GM18526 (cell line): ENCODE data around the gene PSMD8.

Experiments used
- POLR2A ChIP-seq: IDR thresholded peaks from 3 replicates; pipeline ENCODE4 v1.6.1; 2011; ENCODE audit not compliant: insufficient read length; ENCODE audit errors: extremely low read depth

The PSMD8 gene

DNA sequence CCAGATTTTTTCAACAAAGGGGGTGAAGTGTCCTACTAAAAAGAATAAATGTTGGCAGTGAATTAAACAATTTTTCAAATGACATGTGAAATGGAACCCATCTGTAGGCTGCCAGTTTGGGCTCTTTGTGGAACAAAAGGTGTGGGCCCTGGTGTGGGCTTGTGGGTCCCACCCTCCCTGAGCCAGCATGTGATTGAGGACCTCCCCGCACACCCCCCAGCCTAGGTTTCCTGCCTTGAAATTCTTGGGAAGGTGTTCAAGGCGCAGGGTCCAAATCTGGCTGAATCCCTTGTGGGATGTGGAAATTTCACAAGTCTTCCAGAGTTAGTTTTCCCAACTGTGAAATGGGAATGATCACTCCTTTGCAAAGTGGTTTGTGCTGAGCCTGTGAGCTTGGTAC lies 9.4 kb downstream of the PSMD8 start:
- no peak for TF ChIP-seq POLR2A

DNA sequence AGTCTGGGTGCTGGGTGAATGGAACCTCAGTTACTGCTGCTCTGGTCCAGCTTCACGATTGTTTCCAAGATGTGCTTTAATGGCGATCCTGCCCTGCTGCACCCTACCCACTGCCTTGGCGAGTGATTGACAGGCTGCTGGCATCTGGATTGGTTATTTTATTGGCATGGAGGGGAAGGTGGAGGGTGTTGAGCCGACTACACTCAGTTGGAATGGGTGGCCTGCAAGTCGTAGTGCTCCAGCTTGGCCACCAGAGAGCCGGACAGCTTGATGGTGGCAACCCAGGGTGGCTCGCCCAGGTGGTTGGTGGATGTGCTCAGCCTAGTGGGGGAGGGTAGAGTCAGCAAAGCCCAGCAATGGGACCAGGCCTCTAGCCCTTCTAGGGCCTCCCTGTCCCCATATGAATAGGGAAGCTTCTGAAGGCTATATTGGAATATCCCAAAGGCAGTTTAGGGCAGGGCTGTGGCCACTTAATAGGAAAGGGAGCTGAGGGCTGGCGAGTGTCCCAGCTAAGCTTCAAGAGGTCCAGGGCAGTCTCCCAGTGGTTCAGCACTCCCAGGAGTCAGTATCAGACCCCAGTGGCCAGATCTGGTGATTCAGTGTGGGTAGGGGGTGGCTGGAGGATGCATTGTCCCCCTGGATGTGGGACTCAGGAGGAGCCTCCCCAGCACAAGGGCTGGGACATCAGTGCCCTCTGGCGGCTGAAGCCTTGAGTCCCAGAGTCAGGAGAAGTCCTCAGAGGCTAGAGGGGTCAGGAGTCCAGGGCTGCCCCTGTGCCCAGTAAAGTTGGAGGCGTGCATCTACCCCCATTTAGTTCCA lies 10.0 kb downstream of the PSMD8 start:
- TF ChIP-seq POLR2A: no peak

DNA sequence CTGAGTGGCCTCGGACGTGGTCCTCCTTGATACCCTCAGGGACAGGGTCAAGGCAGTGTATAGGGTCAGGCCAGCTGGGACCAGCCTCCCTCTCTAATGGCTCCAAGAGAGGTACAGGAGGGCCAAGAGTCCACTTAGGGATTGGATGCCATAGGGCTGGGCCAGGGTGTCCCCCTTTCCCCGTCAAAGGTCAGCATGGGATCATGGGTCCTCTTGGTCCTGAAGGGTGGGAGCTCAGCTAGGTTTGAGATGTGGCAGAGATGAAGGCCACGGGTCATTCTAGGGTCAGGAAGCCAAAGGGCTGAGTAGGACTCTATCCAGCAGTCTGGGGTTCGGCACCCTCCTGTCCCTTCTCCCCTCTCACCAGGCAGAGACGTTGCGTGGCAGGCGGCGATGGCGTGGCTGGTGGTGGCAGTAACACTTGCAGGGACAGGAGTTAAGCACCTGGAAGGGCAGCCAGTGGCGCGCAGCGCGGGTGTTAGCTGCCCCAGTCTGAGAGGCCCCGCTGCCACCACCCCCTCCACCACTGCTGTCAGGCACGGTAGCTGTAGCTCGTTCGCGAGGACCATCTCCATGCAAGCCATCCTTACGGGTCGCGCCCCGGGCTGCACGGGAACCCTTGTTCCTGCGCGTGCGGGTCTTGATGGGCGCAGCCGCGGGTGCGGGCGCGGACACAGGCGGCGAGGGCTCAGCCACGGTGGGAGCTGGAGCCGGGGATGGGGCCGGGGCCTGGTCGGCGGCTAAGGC lies 10.9 kb downstream of the PSMD8 start:
- no peak for TF ChIP-seq POLR2A

DNA sequence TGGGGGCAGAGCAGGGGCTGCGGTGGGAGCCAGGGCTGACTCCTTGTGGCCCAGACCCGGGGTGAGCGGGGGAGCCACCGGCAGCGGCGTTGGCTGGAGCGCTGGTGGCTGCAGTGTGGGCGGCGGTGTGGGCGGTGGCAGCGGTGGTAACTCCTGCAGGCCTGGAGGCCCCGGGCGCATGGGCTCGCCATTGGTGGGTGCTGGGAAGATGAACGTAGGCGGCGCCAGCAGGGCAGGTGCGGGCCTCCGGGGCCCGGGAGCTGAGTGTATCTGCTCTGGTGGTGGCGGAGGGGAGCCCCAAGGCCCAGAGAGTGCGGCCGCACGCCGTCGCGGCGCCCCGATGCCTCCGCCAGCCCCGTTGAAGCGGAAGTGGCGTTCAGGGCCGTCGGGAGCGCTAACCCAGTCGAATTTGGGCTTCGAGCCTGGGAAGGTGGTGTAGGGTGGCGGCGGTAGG lies 11.5 kb downstream of the PSMD8 start:
- TF ChIP-seq POLR2A: no peak

DNA sequence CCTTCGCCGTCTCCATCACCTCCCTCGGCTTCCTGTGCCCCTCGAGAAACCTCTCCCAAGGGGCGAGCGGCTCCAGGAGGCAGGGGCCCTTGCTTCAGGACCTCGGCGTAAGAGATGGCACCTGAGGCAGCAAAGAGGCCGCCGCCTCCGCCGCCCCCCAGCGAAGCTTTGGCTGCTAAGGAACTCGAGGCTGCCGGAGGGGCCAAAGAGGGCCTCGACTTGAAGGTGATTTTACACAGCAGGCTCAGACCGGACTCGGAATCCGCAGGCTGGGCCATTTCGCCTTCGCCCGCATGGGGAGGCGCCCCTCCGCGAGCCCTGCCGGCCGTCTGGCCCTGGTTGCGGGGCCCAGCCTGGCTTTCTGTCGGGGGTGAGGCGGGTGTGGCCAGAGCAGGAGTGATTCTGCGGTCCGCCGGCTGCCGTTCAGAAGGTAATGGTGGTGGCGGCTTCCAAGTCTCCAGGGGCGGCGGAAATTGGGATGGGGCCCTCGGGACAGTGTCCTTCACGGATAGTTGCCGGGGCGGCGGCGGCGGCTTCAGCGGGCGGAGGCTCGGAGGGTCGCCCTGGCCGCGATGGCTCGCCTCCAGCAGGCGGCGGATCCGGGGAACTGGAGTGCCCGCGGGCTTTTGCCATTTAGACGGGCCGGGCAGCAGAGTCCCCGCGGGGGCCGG lies 12.1 kb downstream of the PSMD8 start:
- no peak for TF ChIP-seq POLR2A

DNA sequence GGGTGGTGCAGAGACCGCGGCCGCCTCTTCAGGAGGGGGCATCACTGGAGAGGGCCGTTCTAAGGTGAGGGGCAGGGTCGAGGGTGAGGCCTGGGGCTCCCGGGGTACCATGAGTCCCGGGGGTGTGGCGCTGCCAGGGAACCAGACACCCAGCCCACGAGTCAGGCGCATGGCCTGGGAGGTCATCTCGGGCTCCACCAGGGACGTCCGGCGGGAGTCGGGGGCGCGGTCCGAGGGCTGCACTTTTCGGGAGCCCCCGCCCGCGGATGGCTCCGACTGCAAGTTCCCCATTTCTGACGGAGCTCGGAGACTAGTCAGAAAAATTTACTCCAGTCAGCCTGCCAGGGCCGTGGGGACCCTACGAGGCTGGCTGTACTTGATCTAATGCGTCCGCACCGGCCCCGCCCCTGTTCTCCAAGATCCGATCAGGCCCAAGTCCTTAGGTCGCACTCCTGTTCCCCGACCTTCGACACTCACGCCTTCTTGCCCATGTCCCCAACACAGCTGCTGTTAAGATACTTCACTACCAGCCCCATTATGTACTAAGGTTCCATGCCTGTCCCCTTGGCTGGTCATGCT lies 12.7 kb downstream of the PSMD8 start:
- TF ChIP-seq POLR2A: no peak

DNA sequence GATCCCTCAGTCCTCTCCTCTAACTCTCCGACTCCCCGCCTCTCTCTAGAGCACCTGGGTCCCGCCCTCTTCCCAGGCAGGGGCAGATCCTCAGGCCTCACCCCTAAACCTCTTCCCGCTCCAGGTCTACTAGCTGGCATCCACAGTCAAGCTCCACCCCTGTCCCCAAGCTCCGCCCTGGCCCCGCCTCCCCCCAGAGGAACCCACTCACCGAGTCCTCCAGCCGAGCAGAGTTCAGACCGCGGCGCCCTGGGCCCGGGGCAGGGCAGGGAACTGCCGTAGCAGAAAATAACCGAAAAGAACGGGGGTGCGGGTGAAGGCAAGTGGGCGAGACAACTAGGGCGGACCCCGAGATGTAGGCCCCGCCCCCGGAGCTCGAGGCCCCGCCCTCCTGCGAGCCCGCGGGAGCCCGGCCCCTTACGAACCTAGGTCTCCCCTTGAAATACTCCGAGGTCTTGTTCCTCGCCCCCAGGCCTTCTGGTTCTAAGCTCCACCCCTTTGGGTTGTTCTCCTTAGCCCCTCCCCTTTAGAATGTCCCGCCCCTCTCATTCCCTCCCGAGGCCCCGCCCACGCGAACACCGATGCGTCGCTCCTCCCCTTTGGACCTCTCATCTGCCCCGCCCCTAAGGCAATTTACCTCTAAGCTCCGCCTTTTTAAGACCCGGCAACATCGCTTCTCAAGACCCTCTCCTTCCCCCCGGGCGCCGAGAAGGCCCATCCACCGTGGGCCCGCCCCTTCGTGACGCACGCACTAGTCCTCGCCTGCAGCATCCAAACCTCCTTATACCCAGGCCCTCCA lies 13.4 kb downstream of the PSMD8 start, which contains the start of gene GGN:
GGN (minus strand) TSS at position 485 of the 799 bp plus-strand sequence. CDS start 773 bp downstream, outside the sequence.
- TF ChIP-seq POLR2A: peak; percentile 25

DNA sequence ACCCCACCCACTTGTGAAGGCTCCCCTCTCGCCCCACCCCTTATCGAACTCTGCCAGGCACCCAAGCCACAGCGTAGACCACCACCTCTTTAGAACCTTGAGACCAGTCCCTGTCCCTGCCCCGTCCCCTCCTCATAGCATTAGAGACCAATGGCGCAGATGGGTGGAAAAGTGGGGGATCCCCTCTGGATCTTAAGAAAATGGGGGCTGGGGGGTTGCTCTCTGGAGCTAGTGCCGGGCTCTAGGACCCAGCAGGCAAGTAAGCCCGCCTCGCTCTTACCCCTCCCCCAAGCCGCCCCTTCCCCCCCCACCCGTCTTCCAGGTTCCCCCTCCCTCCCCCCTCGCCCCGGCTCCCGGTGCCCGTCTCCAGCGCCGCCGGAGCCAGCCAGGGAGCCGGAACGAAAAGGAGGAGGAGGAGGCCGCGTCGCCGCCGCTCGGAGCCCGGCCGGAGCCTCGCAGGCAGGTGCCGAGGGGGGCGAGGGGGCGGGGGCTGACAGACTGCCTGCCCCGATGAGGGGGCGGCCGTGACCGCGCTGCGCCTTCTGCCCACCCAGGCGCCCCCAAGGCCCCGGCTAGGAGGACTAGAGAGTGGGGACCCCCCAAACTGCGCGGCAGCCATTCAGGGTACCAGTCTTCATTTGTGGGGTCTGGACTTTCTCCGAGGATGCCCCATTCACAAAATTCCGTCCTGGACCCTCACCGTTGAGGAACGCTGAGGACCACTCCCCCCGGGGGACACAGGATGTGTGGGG lies 14.2 kb downstream of the PSMD8 start, which contains the start of gene SPRED3:
SPRED3 (plus strand) TSS at position 349 of the 752 bp plus-strand sequence. CDS start 1,606 bp downstream, outside the sequence.
- no peak for TF ChIP-seq POLR2A

DNA sequence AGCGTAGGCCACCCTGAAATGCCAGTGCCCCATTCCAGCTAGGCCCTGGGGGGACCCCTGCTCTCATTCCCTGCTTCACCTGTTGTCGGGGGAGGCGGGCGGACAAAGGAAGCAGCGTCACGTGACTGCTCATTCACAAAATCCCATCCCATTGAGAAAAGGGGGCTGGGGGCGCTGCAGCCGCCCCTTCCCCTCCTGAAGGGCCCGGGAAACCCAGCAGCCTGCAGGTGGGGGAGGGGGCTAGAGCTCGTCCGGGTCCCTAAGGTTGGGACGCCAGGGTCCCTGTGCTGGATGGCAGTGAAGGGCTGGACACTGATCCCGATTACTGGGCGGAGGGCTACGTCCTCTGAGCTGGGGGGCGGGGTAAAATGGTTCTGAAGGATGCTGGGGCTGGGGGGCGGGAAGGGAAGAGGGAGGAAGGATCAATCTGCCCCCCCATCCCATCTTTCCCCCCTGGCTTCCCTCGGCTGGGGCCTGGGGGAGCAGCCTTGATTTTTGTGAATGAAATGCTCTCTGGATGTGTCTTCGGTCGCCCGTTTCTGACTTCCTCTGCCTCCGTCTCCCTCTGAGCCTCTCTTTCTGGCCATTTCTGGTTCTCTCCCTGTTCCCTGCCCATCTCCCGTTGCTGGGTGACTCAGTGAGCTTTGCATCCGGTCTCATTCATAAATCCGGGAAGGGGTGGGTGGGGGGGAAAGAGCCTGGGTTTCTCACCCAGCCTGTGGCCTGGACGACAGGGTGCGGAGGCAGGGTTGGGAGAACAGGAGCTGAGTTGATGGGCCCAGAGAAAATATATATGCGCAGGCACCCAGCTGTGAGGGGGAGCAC lies 14.9 kb downstream of the PSMD8 start:
- TF ChIP-seq POLR2A: no peak

DNA sequence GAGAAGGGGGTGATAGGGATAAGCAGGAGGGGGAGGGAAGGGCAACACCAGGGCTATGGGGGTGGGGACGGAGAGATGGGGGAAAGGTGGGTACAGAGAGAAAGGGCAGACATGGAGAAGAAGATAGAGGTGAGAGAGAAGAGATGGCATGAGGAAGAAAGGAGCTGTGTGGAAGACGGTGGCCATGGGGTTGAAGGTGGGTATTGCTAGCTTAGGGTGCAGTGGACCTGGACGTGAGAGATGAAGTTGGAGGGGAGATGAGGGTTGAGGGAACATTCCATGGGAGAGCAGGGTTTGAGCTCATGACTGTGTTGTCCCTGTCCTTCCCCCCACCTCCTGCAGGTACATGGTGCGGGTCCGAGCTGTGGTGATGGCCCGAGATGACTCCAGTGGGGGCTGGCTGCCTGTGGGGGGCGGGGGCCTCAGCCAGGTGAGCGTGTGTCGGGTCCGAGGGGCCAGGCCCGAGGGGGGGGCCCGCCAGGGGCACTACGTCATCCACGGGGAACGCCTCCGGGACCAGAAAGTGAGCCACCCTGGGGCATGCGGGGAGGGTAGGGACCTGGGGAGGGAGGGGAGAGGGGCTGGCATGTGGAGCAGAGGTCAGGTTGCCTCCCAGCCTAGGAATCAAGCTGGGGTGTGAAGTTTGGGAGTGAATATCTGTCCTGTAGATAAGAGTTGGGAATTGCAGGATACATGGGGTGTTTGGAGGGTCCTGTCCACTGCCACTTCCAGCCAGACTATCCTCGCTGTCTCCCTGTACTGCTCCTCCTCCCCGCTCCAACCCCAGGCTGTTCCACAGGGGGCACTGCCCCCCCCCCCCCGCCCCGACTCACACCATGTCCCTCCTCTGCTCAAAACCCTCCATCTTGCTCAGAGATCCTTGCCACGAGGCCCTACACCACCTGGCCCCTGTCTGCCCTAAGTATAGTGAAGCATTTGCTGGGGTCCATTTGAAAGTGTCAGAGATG lies 15.9 kb downstream of the PSMD8 start:
- no peak for TF ChIP-seq POLR2A

DNA sequence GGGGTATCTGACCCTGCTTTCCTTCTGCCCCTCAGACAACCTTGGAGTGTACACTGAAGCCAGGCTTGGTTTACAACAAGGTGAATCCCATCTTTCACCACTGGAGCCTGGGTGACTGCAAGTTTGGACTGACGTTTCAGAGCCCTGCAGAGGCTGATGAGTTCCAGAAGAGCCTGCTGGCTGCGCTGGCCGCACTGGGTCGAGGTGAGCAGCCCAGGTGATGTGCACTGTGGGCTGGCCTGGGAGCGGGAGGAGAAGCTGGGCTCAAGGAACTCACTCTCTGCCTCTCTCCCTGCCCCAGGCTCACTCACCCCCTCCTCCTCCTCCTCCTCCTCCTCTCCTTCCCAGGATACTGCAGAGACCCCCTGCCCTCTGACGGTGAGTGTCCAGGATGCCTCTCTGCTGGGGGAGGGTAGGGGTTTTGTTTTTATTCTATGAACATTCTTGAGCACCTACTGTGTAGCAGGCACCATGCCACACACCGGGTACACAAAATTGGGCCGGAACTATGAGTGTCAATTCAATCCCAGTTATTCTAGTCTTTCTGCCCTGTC lies 17.6 kb downstream of the PSMD8 start:
- no peak for TF ChIP-seq POLR2A

DNA sequence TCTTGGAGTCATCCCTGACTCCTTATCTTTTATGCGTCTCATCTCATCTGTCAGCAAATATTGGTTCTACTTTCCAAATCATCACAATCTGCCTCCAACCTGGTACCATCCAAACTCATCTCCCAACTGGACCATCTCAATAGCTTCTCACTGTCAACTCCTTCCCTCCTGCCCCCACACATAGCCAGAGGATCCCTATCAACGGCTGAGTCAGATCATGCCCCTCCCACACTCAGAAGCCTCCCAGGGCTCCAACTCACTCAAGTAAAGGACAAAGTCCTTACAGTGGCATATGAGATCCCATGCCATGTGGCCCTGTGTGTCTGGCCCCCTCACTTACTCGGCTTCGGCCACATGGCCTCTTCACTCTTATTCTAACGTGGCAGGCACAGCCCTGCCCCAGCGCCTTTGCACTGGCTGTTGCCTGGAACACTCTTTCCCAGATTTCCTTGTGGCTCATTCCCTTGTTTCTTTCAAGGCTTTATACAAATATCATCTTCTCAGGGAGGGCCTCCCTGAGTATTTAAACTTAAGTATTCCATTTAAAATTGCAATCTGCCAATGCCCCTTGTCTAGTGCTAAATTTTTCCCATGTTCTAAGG lies 18.4 kb downstream of the PSMD8 start:
- no peak for TF ChIP-seq POLR2A
